Heart left ventricle (tissue), 16 donors: ENCODE results near the gene BRCA2. TPM values are rescaled to one million over a fixed set of nuclear protein-coding genes. Genes with fewer than 3 reads are reported as not detected.

ENCODE experiments used
- ATAC-seq, 4 donors: fragments of 200-7000 bp; cut with Tn5 transposase; one replicate each; pipeline ENCODE4 v1.9.1; 2020 to 2022; ENCODE audit warnings: moderate library complexity in 4 of 4, mild to moderate bottlenecking in 3 of 4, moderate number of reproducible peaks in 1 of 4
- DNase-seq, 5 donors: peaks; one replicate each; pipeline ENCODE4 v3.0.0-alpha.2; 2020
- H3K27ac ChIP-seq, 12 donors: fragments of 200-600 bp; sonication (generic) in 4 of 12; one replicate each; pipeline versions ENCODE4 v1.5.0 to v1.8.0; 2016 to 2022; ENCODE audit warnings: mild to moderate bottlenecking in 2 of 12
- H3K27me3 ChIP-seq, 9 donors: fragments of 200-600 bp; sonication (generic) in 2 of 9; one replicate each; pipeline versions ENCODE4 v1.5.1 to v1.8.0; 2016 to 2022; ENCODE audit warnings: mild to moderate bottlenecking in 3 of 9
- H3K36me3 ChIP-seq, 9 donors: fragments of 200-600 bp; sonication (generic) in 2 of 9; one replicate each; pipeline versions ENCODE4 v1.5.0 to v1.8.0; 2018 to 2022; ENCODE audit warnings: mild to moderate bottlenecking in 2 of 9
- H3K4me1 ChIP-seq, 12 donors: fragments of 200-600 bp; sonication (generic) in 4 of 12; one replicate each; pipeline versions ENCODE4 v1.5.0 to v1.8.0; 2016 to 2022; ENCODE audit warnings: mild to moderate bottlenecking in 3 of 12
- H3K4me3 ChIP-seq, 12 donors: fragments of 200-600 bp; sonication (generic) in 4 of 12; one replicate each; pipeline versions ENCODE4 v1.5.0 to v1.8.0; 2017 to 2022; ENCODE audit warnings: mild to moderate bottlenecking in 9 of 12, moderate library complexity in 4 of 12
- H3K9me3 ChIP-seq, 12 donors: fragments of 200-600 bp; sonication (generic) in 4 of 12; one replicate each; pipeline versions ENCODE4 v1.5.0 to v1.8.0; 2016 to 2022; ENCODE audit warnings: mild to moderate bottlenecking in 1 of 12
- CTCF ChIP-seq, 12 donors: fragments of 200-600 bp; sonication (generic) in 4 of 12; IDR thresholded peaks; one replicate each; pipeline versions ENCODE4 v1.5.0 to v1.8.0; 2018 to 2022; ENCODE audit warnings: antibody characterized with exemption in 12 of 12, mild to moderate bottlenecking in 5 of 12
- POLR2A ChIP-seq, 2 donors: fragments of 450-650 bp; IDR thresholded peaks; one replicate each; pipeline ENCODE4 v1.6.1; 2017; ENCODE audit warnings: antibody characterized with exemption in 2 of 2, mild to moderate bottlenecking in 2 of 2, moderate library complexity in 2 of 2
- WGBS, 4 donors: extraction: QIAGEN DNeasy Blood & Tissue Kit in 2 of 4; methylation state at CpG; one replicate each; pipeline versions ENCODE4 v1.1.5 to v1.1.7; 2013 to 2018; 5-methylcytosine and 5-hydroxymethylcytosine counted together
- intact Hi-C, 10 donors: fragments of 100-400 bp; cut with DNase I; formaldehyde crosslinking; loops; one replicate each; pipeline versions ENCODE4 v1.11.1 to v1.14.2; 2022
- polyA plus RNA-seq, 2 donors: library from polyadenylated mRNA; stranded (reverse); fragments of 200-250 nt; gene quantifications; one replicate each; pipeline ENCODE4 v1.2.3, GENCODE V29; 2013
- total RNA-seq, 9 donors: library from RNA; depleted of rRNA in 2 of 9; stranded (reverse); fragments of >200 nt in 2 of 9; fragmentation: NEBNext Ultra II Directional in 3 of 9; extraction: Animal tissue kit (Norgen Biotek cat#: 25700) in 3 of 9; gene quantifications; one replicate each; pipeline versions ENCODE4 v1.1.0 to v1.2.4, GENCODE V29; 2016 to 2023
- donor health status: ischemic (EF 13 %, LVEDD 7.1; RV severe dilation, severe dysfunction).
- donor health status: healthy with polysubstance abuse.
- donor health status: DM: no; HTN: yes; CAD: no.
- donor health status: DM: no; HTN: no; CAD: no.
- donor health status: ischemic (EF 25% LVEDD 6.9; RV normal size, moderate dysfunction).
- donor health status: ischemic (EF 25% LVEDD 5.7; RV mildly dilated, moderate dysfunction).
- donor health status: healthy.
- donor health status: DM: yes; HTN: yes; CAD: no.
- donor health status: ischemic (EF 35%, LVEDD 5.7; RV mildly dilated, moderate dysfunction).
- donor health status: nonischemic (EF 11% LVEDD 7.7; RV severe dilation, severe dysfunction).
- donor health status: DM: yes; HTN: yes; CAD: no.
- donor health status: PGD.
- donor health status: ischemic (EF 29% LVEDD 5.4; RV normal size, mild dysfunction).
- donor health status: nonischemic (EF 23%, LVEDD 6.1; RV moderate dilation, normal function).

BRCA2 gene
- total and polyA plus RNA-seq, 11 donors = 0.04 to 5.2 (median 0.28) TPM

- Histone ChIP-seq H3K4me1 (peaks cover 0 to 17% (median 0%) of the 10 kb centered on the region in 12 donors), H3K9me3 (peaks cover 0 to 11% (median 0%) of the 10 kb centered on the region in 12 donors), H3K27me3 (no peaks in the 10 kb centered on the region), H3K27ac (no peak overlapping the region), H3K4me3 (no peak overlapping the region), H3K36me3 (peaks cover 0 to 11% (median 0%) of the 10 kb centered on the region in 9 donors)
- TF ChIP-seq POLR2A (IDR thresholded peaks at IDR 0.05) (no peak), CTCF (IDR thresholded peaks at IDR 0.05) (no peak)
- 57 to 91% (median 88%) methylated on average over 2 of the region's 2 CpGs for WGBS, 4 donors
- intact Hi-C loops = no loop called here
- ATAC-seq (peak in 1 of 4 donors; percentile 33), DNase-seq (no peak)
Measured at GRCh38 chr13:32419862-32420261, 104.6 kb downstream of the BRCA2 start.

- peaks cover 0 to 11% (median 0%) of the 10 kb centered on the region in 9 donors for H3K36me3 ChIP-seq
- 88 to 92% (median 90%) methylated on average over 3 of the region's 3 CpGs for WGBS, 4 donors
- H3K27ac ChIP-seq = no peak overlapping the region
- H3K9me3 ChIP-seq = peaks cover 0 to 11% (median 0%) of the 10 kb centered on the region in 12 donors
- peaks cover 0 to 32% (median 10%) of the 10 kb centered on the region in 12 donors for H3K4me1 ChIP-seq
- H3K4me3 ChIP-seq = no peak overlapping the region
- TF ChIP-seq POLR2A (IDR thresholded peaks at IDR 0.05) = no peak
- TF ChIP-seq CTCF (IDR thresholded peaks at IDR 0.05) = no peak
- DNase-seq (no peak), ATAC-seq (no peak)
- H3K27me3 ChIP-seq = no peaks in the 10 kb centered on the region
- intact Hi-C loops = no loop called here
Measured at GRCh38 chr13:32423592-32423991, 108.3 kb downstream of the BRCA2 start.

GRCh38 chr13:32425158-32425557, 109.8 kb downstream of the BRCA2 start:
- Histone ChIP-seq H3K27ac (no peak overlapping the region), H3K4me1 (peaks cover 0 to 48% (median 17%) of the 10 kb centered on the region in 12 donors), H3K27me3 (no peaks in the 10 kb centered on the region), H3K4me3 (no peak overlapping the region), H3K9me3 (peaks cover 0 to 3% (median 0%) of the 10 kb centered on the region in 12 donors), H3K36me3 (peaks cover 0 to 10% (median 3%) of the 10 kb centered on the region in 9 donors)
- ATAC-seq (no peak), DNase-seq (no peak)
- no peak for TF ChIP-seq POLR2A (IDR thresholded peaks at IDR 0.05)
- no peak for TF ChIP-seq CTCF (IDR thresholded peaks at IDR 0.05)
- intact Hi-C loops = loop anchor here in 2 of 10 donors (5.0 kb wide), 1 partner anchor 112 kb away; the partner anchor contains the start of gene N4BP2L2 (in 2 of the 2)
- 90 to 92% (median 91%) methylated on average over 7 of the region's 7 CpGs for WGBS, 4 donors

- Histone ChIP-seq H3K36me3 (peaks cover 0 to 20% (median 4%) of the 10 kb centered on the region in 9 donors), H3K27ac (peak overlapping the region; percentile 56 to 98 (median 88)), H3K4me1 (peaks cover 0 to 54% (median 17%) of the 10 kb centered on the region in 12 donors), H3K27me3 (no peaks in the 10 kb centered on the region), H3K9me3 (no peaks in the 10 kb centered on the region), H3K4me3 (peak overlapping the region; percentile 65 to 95 (median 80))
- intact Hi-C loops = loop anchor here in 2 of 10 donors (5.0 kb wide), 1 partner anchor 111 kb away; the partner anchor contains the start of gene N4BP2L2 (in 2 of the 2)
- WGBS, 4 donors = 39 to 51% (median 49%) methylated on average over 19 of the region's 19 CpGs
- DNase-seq = peak in 2 of 5 donors; percentile 10 to 22
- ATAC-seq = peak in 3 of 4 donors; percentile 10 to 44 (median 20)
- no peak for TF ChIP-seq CTCF (IDR thresholded peaks at IDR 0.05)
- TF ChIP-seq POLR2A (IDR thresholded peaks at IDR 0.05) = no peak
Measured at GRCh38 chr13:32426191-32426989, 111.1 kb downstream of the BRCA2 start.
